NCI-H187 (cell line): ENCODE measurements around the gene KLHL17.

Source experiments
- DNase-seq, 2 experiments: peaks; one replicate each; lab custom pipeline; 2025; lab: John Stamatoyannopoulos, UW

The KLHL17 gene

DNA sequence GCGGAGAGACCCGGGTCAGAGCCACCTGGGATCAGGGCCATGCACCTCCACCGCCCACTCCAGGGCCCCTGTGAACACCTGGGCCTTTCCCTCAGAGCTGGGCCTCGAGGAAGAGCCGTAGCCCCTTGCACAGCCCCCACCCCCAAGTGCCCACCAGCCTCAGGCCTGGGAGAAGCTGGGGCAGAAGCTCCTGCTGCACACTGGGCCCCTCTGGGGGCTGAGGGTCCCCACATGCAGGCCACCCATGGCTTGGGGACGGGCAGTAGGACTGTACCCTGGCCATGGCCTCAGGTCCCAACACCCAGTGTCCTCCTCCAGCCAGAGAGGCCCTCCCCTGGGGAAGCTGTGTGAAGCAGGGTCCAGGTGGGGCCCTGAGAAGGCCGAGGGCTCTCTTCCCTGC lies 7.8 kb upstream of the KLHL17 start:
- DNase-seq, result no peak

DNA sequence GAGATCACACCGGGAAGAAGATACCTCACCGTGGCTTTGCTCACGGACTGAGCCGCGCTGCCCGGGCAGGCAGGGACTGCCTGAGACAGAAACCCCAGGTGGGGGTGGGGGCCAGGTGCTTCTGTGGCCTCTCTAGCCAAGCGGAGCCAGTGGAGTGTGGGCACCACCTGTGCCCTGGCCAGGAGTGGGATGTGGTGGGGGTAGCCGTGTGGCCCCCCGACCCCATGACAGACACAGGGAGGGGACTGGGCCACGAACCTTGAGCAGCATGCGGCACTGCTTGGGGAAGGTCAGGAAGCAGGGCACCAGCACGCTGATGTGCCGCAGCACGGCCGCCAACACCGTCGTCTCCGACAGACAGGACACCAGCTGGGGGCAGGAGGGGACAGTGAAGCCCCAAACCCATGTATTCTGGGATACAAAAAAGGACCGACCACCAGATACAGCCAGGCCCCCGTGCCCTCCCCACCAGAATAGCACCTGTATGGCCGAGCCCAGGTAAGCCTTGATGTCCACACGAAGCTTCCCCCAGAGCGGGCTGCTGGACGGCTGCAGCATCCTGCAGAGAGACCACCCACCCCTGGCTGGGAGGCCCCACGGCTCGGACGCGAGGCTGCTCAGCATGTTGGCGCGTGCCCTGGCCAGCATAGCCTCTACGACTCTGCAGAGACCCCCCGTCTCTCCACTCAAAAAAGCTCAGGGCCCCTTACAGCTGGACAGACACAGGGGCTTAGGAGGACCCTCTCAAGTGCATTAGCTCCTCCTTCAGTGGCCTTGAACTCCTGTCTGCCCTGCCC lies 6.7 kb upstream of the KLHL17 start:
- DNase-seq, result no peak

DNA sequence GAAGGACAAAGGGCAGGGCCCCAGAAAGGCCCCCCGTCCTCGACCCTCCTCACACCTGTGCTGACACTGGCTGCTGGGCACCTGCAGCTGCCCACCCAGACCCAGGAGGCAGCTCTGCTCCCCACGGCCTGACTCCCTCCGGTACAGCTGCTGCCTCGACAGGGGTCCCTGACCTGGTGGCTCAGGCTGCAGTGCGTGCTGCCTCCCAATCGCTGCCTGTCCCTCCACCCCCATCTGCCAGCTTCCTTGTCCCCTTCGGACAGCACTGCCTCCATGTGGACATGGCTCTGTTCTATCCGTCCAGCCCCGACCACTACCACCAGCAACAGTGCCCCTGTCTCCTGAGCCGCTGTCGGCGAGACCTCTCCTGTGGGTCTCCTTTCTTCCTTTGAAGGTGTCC lies 5.5 kb upstream of the KLHL17 start:
- no peak for DNase-seq

DNA sequence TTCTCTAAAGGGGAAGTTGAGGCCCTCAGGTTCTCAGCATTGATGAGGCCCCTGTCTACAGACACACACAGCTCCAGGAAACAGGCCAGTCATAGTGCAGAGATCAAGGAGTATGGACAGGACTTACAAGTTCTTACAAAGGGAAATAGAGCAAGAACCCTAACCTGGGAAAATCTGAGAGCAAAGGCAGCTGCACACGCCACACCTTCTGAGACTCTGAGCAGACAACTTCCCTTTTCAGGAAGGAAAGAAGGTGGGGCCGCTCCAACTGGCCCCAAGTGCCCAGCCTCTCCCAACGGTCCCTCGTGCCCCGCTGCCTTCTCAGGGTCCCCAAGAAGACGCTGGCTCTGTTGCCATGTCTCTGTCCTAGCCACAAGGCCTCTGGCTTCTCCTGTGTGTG lies 4.9 kb upstream of the KLHL17 start:
- no peak for DNase-seq

DNA sequence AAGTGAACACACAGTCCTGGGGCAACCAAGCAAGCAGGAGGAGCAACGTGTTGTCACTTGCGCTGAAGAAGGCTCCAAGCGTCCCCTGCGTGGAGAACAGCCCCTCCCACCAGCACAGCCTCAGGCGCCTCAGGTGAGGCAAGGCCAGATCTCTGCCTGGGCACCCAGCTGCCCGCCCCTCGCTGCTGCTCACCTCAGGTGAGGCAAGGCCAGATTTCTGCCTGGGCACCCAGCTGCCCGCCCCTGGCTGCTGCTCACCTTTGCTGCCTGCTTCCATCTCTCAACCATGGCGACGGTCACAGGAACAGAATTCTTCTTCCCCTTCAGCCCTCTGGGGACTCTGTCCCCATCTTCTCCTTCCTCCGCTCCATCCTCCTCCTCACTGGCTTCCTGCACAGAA lies 3.7 kb upstream of the KLHL17 start:
- DNase-seq, result no peak

DNA sequence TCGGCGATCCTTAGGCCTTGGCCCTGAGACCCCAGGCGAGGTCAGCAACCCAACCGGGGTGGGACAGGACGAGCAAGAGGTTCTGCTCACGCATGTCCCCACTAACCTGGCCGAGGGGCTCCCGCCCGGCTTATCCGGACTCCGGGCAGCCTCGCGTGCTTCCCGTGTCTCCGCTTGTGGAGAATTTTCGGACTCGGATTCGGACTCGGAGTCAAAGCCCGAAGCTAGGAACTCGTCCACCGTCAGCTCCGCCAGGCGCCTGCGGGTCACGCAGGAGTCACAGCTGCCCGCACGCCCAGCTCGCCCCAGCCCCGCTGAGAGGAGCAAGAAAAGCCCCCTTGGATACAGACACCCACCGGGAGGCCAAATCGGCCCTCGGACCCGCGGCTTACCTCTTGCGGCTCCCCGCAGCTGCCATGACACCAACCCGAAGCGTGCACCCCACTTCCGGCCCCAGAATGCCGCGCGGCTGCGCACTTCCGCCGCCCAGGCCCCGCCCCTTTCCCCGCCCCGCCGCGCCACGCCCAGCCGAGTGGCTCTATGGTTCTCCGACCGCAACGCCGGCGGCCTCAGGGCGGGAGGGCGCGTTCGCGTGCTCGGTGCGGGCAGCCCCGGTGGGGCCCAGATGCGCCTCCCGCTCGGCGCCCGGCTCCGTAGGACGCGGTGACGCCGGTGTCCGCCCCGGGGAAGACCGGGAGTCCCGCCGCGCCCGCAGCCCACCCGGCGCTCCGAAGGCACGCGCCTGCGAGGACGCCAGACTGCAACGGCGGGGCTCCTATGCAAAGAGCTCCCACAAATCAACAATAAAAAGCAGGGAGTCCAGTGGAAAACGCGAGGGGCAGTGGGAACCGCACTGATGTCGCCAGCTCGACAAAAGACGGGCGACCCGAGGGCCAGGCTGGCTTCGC lies 1.3 kb upstream of the KLHL17 start, which contains the start of gene NOC2L:
Gene NOC2L, minus strand, starts transcription at position 434 of the 908 bp plus-strand sequence. Its CDS starts 16 bp downstream, at position 418.
- peak; percentile 59 to 86 for DNase-seq

DNA sequence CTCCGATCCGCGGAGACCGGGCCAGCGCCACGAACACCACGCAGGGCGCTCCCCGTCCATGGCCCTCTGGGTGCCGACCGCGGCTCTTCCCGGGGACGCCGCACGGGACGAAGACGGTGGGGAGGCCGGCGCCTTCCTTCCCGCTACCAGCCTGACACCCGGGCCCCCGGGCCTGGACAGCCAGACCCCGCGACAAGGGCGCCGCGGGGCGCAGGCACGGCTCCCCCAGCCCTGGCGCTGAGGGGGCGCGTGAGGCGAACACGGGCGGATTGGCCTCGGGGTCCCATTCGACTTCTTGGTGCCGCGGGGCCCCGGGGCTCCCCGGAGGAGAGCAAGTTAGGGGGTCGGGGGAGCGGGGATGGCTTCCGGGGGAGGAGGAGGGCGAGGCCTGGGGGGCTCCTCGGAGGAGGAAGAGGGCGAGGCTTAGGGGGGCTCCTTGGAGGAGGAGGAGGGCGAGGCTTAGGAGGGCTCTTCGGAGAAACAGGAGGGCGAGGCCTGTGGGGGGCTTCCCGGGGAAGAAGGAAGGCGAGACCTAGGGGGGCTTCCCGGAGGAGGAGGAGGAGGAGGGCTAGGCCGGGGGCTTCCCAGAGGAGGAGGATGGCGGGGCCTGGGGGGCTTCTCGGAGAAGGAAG lies 537 bp upstream of the KLHL17 start:
- DNase-seq, result no peak

DNA sequence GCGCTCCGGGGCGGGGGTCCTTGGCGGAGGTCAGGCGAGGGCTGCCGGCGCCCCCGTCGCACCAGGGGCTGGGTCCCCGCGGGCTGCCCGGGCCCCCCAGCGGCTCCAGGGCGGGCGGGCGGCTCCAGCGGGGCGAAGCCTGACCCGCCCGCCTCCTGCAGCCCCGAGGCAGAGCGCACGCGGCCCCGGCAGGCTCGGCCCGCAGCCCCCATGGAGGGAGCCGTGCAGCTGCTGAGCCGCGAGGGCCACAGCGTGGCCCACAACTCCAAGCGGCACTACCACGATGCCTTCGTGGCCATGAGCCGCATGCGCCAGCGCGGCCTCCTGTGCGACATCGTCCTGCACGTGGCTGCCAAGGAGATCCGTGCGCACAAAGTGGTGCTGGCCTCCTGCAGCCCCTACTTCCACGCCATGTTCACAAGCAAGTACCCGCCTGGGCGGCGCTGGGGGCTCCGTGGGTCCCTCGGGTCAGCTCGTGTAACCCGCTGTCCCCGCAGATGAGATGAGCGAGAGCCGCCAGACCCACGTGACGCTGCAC lies 817 bp downstream of the KLHL17 start:
- DNase-seq, result no peak

DNA sequence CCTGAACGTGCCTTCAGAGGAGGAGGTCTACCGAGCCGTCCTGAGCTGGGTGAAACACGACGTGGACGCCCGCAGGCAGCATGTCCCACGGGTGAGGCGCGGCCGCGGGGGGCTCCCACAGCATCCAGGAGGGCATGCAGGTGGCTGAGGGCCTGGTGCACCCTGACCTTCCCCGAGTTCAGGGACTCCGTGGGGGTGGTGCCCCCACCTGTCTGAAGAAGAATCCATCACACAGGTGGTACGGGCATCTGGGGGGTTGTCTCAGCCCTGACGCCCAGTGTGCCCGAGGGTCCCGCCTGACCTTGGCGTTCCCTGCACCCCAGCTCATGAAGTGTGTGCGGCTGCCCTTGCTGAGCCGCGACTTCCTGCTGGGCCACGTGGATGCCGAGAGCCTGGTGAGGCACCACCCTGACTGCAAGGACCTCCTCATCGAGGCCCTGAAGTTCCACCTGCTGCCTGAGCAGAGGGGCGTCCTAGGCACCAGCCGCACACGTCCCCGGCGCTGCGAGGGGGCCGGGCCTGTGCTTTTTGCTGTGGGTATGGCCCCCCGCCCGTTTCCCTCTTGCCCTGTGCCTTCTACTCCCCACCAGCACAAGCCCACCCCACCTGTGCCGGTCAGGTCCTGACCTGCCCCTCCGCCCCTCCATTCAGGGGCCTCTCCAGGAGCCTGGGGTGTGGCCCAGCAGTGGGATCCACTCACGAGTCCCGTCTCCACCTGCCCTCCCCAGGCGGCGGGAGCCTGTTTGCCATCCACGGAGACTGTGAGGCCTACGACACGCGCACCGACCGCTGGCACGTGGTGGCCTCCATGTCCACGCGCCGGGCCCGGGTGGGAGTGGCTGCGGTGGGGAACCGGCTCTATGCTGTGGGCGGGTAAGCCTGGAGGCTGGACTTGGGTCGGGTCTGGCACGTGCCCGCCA lies 2.3 kb downstream of the KLHL17 start:
- no peak for DNase-seq

DNA sequence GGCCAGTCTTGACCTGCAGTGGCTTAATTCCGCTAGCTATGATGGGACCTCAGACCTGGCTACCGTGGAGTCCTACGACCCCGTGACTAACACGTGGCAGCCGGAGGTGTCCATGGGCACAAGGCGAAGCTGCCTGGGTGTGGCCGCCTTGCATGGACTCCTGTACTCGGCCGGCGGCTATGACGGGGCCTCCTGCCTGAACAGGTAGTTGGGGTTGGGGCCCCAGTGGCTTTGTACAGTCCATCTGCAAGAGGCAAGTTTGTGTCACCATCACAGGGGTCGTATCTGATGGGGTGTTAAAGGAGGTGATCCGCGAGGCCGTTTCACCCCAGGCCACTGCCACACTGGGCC lies 2.9 kb downstream of the KLHL17 start:
- no peak for DNase-seq

DNA sequence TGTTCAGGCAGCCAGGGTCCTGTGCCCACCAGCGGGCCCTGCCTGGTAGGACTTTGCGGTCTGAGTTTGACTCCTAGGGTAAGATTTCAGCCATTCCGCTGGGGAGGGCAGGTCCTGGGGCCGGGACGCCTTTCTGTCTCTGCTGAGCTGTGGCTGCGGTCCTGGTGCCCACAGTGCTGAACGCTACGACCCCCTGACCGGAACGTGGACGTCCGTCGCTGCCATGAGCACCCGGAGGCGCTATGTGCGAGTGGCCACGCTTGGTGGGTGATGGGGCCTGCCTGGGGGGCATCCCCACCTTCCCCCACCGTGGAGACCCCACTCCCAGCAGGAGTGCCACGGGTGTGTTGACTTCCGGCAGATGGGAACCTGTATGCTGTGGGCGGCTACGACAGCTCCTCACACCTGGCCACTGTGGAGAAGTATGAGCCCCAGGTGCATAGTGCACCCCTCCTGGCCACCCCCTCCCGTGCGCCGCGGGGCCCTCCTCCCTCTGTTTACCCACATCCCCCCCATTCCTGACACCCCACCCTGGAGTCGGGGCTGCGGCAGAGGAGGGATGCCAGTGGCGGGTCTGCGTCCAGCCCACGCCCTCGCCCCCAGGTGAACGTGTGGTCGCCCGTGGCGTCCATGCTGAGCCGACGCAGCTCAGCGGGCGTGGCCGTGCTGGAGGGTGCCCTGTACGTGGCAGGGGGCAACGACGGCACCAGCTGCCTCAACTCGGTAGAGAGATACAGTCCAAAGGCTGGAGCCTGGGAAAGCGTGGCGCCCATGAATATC lies 3.6 kb downstream of the KLHL17 start:
- no peak for DNase-seq

DNA sequence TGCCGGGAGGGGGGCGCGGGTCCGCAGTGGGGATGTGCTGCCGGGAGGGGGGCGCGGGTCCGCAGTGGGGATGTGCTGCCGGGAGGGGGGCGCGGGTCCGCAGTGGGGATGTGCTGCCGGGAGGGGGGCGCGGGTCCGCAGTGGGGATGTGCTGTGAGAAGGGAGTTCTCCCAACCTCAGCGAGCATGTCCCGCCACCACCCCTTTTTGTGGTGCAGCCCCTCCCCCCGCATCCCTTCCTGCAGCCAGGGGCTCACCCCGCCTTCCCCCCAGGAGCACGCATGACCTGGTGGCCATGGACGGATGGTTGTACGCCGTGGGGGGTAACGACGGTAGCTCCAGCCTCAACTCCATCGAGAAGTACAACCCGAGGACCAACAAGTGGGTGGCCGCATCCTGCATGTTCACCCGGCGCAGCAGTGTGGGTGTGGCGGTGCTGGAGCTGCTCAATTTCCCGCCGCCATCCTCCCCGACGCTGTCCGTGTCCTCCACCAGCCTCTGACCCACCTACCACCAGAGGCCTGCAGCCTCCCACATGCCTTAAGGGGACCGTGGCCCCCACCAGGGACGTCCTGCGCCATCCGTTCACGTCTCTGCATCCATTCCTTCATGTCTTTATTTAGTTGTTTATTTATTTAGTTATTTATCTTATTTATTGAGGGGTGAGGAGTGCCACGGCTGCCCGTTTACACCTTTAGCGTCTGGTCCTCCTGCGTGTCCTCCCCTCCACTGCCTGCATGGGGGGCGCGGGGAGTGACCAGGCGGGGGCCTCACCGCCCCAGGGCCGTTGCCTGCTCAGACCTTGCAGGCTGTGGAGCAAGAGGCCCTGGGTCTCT lies 4.5 kb downstream of the KLHL17 start:
- DNase-seq, result no peak

DNA sequence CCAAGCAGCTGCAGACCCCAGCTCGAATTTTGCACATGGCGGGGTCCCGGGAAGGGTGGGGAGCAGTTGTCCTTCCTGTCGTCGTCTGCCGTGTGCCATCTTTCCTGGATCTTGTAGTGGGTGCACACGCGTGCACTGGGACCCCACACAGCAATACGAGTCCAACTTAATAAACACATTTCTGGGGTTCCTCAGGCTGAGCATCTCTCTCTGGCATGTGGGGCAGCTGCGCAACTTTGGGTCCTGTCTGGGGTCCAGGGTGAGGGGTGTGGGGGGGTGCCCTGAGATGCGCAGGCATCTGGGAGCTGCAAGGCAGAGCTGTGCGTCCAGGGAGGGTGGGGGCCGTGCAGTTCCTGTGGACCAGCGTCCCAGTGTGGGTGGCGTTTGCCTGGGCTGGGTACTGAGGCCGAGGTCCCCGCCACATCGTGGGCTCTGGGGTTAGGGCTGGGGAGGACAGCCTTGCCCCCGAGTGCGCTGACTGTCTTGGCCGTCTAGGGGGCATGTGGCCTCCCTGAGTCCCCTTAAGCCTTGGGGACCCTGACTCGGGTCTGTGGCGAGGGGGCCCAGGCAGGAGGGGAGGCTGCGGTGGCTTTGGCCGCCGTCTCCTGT lies 5.2 kb downstream of the KLHL17 start:
- no peak for DNase-seq

DNA sequence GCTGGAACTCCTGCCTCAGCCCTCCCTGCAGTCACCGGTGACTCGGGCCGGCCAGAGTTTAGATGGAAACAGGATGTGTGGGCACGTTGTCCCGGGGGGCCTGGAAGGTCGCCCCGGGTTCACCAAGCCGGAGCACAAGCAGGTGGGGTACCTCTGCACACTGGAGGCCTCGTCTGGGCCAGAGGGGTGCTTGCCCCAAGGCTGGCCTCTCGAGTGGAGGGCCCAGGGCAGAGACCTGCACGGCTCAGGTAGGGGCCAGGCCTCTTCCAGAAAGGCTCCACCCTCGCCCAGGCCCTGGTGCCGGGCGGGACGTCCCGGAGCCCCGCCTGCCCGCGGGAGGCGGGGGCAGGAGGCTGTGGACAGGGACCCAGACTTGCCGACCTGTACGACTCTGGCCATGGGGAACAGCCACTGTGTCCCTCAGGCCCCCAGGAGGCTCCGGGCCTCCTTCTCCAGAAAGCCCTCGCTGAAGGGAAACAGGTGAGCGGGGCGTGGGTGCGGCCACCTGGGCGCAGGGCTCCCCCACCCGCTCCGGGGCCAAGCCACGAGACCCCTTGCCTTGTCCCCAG lies 5.8 kb downstream of the KLHL17 start, which contains the start of gene PLEKHN1:
Gene PLEKHN1, plus strand, starts transcription at position 348 of the 569 bp plus-strand sequence. Its CDS starts 50 bp downstream, at position 398.
- no peak for DNase-seq

DNA sequence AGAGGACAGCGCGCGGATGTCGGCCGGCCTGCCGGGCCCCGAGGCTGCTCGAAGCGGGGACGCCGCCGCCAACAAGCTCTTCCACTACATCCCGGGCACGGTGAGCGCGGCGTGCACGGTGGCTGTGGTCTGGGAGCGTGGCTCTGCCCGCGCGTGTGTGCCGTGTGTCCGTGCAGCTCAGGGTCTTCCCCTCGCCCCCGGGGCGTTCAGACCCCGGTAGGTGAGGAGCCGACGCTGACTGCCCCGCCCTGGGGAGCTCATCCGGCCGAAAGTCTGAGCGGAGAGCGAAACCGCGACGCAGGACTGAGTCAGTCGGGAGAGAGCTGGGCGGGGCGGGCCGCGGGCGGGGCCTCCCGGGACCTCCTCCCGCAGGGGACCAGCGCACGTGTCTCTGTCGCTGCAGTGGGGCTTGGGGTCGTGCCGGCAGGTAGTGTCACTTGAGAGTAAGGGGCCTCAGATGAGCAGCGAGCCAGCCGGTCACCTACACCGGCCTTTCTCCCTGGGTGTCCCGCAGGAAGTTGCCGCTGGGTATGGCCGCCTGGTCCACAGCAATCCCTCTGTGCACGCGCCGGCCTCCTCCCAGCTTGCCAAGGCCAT lies 6.4 kb downstream of the KLHL17 start:
- DNase-seq, result no peak

DNA sequence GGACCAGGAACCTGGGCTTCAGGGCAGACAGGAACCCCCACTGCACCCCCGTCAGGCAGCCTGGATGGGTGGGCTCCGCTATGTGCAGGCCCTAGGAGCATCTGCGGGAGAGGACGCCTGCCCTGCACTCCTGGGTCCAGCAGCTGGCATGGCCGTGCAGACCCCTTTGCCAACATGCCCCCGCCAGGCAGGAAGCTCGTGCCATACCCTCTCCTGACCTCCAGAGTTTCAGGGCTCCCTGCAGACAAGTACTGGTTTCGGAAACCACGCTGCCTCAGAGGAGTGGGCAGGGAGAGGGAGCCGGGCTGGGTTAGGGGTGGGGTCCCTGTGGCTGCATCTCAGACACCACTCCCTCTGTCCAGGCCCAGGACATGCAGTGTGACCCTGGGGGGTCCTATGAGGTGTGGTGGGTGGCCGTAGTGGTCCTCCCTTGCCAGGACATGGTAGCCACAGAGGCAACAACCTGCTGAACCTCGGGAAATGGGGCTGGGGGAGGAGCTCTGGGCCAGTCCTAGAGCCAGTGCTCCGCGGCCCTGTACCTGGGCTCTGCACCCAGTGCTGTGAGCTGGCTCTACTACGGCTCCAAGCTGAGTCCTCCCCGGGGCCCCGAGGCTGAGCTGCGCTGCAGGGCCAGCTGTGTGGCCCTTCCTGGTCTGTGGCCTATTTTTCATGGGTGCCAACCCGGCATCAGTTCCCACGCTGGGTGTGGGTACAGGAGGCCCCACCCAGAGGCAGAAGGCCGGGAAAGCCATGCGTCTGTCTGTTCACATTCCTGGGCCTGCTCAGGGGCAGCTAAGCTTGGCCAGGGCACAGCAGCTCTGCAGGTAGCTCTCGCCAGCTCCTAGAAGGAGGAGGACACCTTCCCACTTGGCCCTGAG lies 7.3 kb downstream of the KLHL17 start:
- DNase-seq, result no peak

DNA sequence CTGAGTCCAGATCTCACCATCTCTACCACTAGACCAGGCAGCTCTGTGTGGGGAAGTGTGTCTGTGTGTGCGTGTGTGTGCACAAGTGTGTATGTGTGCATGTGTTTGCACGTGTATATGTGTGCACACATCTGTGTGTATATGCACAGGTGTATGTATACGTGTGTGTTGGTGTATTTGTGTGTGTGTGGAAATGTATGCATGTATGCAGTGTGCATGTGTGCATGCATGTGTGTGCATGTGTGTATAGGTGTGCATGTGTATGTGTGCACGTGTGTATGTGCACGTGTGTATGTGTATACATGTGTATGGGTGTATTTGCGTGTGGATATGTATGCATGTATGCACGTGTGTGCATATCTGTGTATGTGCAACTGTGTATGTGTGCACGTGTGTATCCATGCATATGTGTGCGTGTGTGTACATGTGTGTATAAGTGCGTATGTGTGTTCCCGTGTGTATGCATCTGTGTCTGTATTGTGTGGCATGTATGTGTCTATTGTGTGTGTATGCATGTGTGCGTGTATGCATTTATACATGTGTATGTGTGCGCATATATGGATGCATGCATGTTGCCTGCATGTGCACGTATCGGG lies 9.0 kb downstream of the KLHL17 start:
- no peak for DNase-seq
